IMR-90 (cell line): ENCODE measurements around the gene KCNJ4. TPM values are rescaled to one million over a fixed set of nuclear protein-coding genes. Genes with fewer than 3 reads are reported as not detected.
"Not testable (repeated sequence)": the region's sequence is repeated elsewhere in the genome, so short reads cannot be mapped to it uniquely, and the experiment has no call there.

Source experiments
- ATAC-seq: fragments of 200-7000 bp; cut with Tn5 transposase; 2 replicates; pipeline ENCODE4 v1.9.1; 2020; ENCODE audit warnings: low read depth, mild to moderate bottlenecking, moderate library complexity
- BruUV-seq: library from RNA; stranded (reverse); fragments of 400-500 nt; replicated peaks from 2 replicates; lab custom pipeline; 2021; lab: Mats Ljungman, UMichigan
- CTCF ChIA-PET: fragments of 300-600 bp; formaldehyde crosslinking; extraction: SDS; loops from one replicate; lab custom pipeline; 2021; ENCODE audit warnings: antibody characterized with exemption; lab: Yijun Ruan, JAX
- POLR2A ChIA-PET: fragments of 300-600 bp; sonication (Branson Sonifier 250); formaldehyde crosslinking; loops from one replicate; lab custom pipeline; 2022; ENCODE audit warnings: antibody characterized with exemption; ENCODE audit not compliant: unreplicated experiment; lab: Charles Lee
- DNase-seq: peaks from one replicate; pipeline ENCODE4 v3.0.0; 2013
- H2AFZ ChIP-seq: replicated peaks from 2 replicates; pipeline ENCODE3; 2013; ENCODE audit warnings: low read length, mild to moderate bottlenecking; ENCODE audit not compliant: poor library complexity
- H2AK5ac ChIP-seq: 2 replicates; pipeline ENCODE4 v1.6.1; 2013; ENCODE audit warnings: low read depth, low read length, inconsistent platforms
- H2AK9ac ChIP-seq: replicated peaks from 2 replicates; pipeline ENCODE3; 2013; ENCODE audit warnings: mild to moderate bottlenecking, low read depth, low read length, moderate library complexity; ENCODE audit not compliant: poor library complexity
- H2BK120ac ChIP-seq: 2 replicates; pipeline ENCODE4 v1.6.1; 2013; ENCODE audit warnings: low read depth, low read length, inconsistent platforms
- H2BK15ac ChIP-seq: 3 replicates; pipeline ENCODE4 v1.6.1; 2013; ENCODE audit warnings: low read depth, low read length, inconsistent platforms
- H2BK20ac ChIP-seq: 2 replicates; pipeline ENCODE4 v1.6.1; 2013; ENCODE audit warnings: low read depth, mild to moderate bottlenecking, inconsistent platforms, low read length, moderate library complexity
- H2BK5ac ChIP-seq: 2 replicates; pipeline ENCODE4 v1.6.1; 2013; ENCODE audit warnings: mild to moderate bottlenecking, low read depth, low read length, inconsistent platforms; ENCODE audit not compliant: poor library complexity, severe bottlenecking
- H3K14ac ChIP-seq: replicated peaks from 2 replicates; pipeline ENCODE4 v1.6.1; 2013; ENCODE audit warnings: low read depth, low read length, inconsistent platforms
- H3K18ac ChIP-seq: 2 replicates; pipeline ENCODE4 v1.6.1; 2013; ENCODE audit warnings: low read depth, low read length, control low read depth
- H3K23ac ChIP-seq: 2 replicates; pipeline ENCODE4 v1.6.1; 2013; ENCODE audit warnings: low read depth, low read length, inconsistent platforms
- H3K27ac ChIP-seq: 2 replicates; pipeline ENCODE4 v1.5.1; 2013; ENCODE audit warnings: mild to moderate bottlenecking, control low read depth, low read length; ENCODE audit not compliant: insufficient read depth
- H3K27me3 ChIP-seq: 2 replicates; pipeline ENCODE4 v1.6.1; 2013; ENCODE audit warnings: low read length; ENCODE audit not compliant: control insufficient read depth, insufficient read depth
- H3K36me3 ChIP-seq: 2 replicates; pipeline ENCODE4 v1.6.1; 2013; ENCODE audit warnings: low read length, mixed read lengths; ENCODE audit not compliant: control insufficient read depth, insufficient read depth
- H3K4ac ChIP-seq: 2 replicates; pipeline ENCODE4 v1.6.1; 2013; ENCODE audit warnings: low read depth, low read length, inconsistent platforms
- H3K4me1 ChIP-seq: 2 replicates; pipeline ENCODE4 v1.6.1; 2013; ENCODE audit warnings: low read length, mixed read lengths; ENCODE audit not compliant: control insufficient read depth, insufficient read depth
- H3K4me2 ChIP-seq: 2 replicates; pipeline ENCODE4 v1.6.1; 2013; ENCODE audit warnings: low read depth, mild to moderate bottlenecking, control low read depth, low read length, moderate library complexity
- H3K4me3 ChIP-seq: 2 replicates; pipeline ENCODE4 v1.5.1; 2013; ENCODE audit warnings: low read depth, mild to moderate bottlenecking, control low read depth, low read length, moderate library complexity; ENCODE audit not compliant: insufficient read depth
- H3K56ac ChIP-seq: 2 replicates; pipeline ENCODE4 v1.6.1; 2013; ENCODE audit warnings: low read length, inconsistent platforms; ENCODE audit not compliant: insufficient read depth; ENCODE audit errors: extremely low read depth
- H3K79me1 ChIP-seq, 2 experiments: 2 replicates each; pipeline ENCODE4 v1.6.1; 2013; ENCODE audit warnings: low read length in 2 of 2, inconsistent platforms in 1 of 2, low read depth in 1 of 2
- H3K9ac ChIP-seq: 2 replicates; pipeline ENCODE4 v1.6.1; 2013; ENCODE audit warnings: low read depth, low read length, control low read depth
- H3K9me1 ChIP-seq: 2 replicates; pipeline ENCODE4 v1.6.1; 2013; ENCODE audit warnings: low read length, inconsistent platforms; ENCODE audit not compliant: insufficient read depth
- H3K9me3 ChIP-seq: 2 replicates; pipeline ENCODE4 v1.6.1; 2013; ENCODE audit warnings: low read length; ENCODE audit not compliant: control insufficient read depth, insufficient read depth
- H4K20me1 ChIP-seq: 2 replicates; pipeline ENCODE4 v1.6.1; 2013; ENCODE audit warnings: low read length, inconsistent platforms; ENCODE audit not compliant: insufficient read depth
- H4K5ac ChIP-seq: 2 replicates; pipeline ENCODE4 v1.6.1; 2013; ENCODE audit warnings: mild to moderate bottlenecking, low read depth, low read length, control low read depth
- H4K8ac ChIP-seq, 2 experiments: 2 replicates each; pipeline ENCODE4 v1.6.1; 2013; ENCODE audit warnings: low read depth in 2 of 2, low read length in 2 of 2, control low read depth in 1 of 2, inconsistent platforms in 1 of 2
- H4K91ac ChIP-seq: 2 replicates; pipeline ENCODE4 v1.6.1; 2013; ENCODE audit warnings: low read depth, low read length, inconsistent platforms; ENCODE audit not compliant: insufficient read depth
- WGBS, 2 experiments: methylation state at CpG; one replicate each; pipeline versions ENCODE4 v1.1.5 to v1.1.7; 2013; ENCODE audit warnings: missing lambda C conversion rate in 2 of 2; ENCODE audit not compliant: insufficient read length in 1 of 2; ENCODE audit errors: extremely low coverage in 2 of 2; 5-methylcytosine and 5-hydroxymethylcytosine counted together
- dilution Hi-C: fragments of 300-500 bp; cut with HindIII; formaldehyde crosslinking; loops from one replicate; pipeline ENCODE4 v1.14.3; 2018; ENCODE audit warnings: low sequenced_read_pairs; ENCODE audit not compliant: unreplicated experiment
- in situ Hi-C: fragments of 300-500 bp; cut with MboI; formaldehyde crosslinking; loops from 3 replicates; pipeline ENCODE4 v1.14.3; 2019; ENCODE audit warnings: low sequenced_read_pairs, inconsistent platforms, mixed read lengths
- intact Hi-C: fragments of 100-400 bp; cut with micrococcal nuclease; formaldehyde crosslinking; loops from 2 replicates; pipeline ENCODE4 v1.10.0; 2022
- polyA plus RNA-seq, 3 experiments: library from polyadenylated mRNA; depleted of rRNA; stranded (reverse); fragments of >200 nt; gene quantifications; 2 replicates each; pipeline ENCODE4 v1.2.3, GENCODE V29; 2012; ENCODE audit warnings: low replicate concordance in 1 of 3
- total RNA-seq: library from RNA; depleted of rRNA; stranded (reverse); fragments of >200 nt; gene quantifications from 2 replicates; pipeline ENCODE4 v1.2.3, GENCODE V29; 2012

The KCNJ4 gene
- total and polyA plus RNA-seq, 2 of the 4 experiments (the other 2 are of a cell fraction): not detected

GRCh38 chr22:38400256-38400655 is 54.7 kb downstream of the KCNJ4 start:
- H4K8ac ChIP-seq, DNase-seq, H2BK120ac ChIP-seq, BruUV-seq, H3K27ac ChIP-seq, H3K9ac ChIP-seq, in situ Hi-C loops, H3K23ac ChIP-seq, dilution Hi-C loops, H3K36me3 ChIP-seq, H2BK20ac ChIP-seq, H3K56ac ChIP-seq, H3K4me2 ChIP-seq, H2BK5ac ChIP-seq, H3K18ac ChIP-seq, H3K9me1 ChIP-seq, H2AK9ac ChIP-seq, H4K91ac ChIP-seq, intact Hi-C loops, H3K9me3 ChIP-seq, H2BK15ac ChIP-seq, H3K4ac ChIP-seq, H2AK5ac ChIP-seq, H3K4me1 ChIP-seq, H3K14ac ChIP-seq, POLR2A ChIA-PET, CTCF ChIA-PET, H4K20me1 ChIP-seq, H3K4me3 ChIP-seq, H2AFZ ChIP-seq, ATAC-seq, H4K5ac ChIP-seq: not testable (repeated sequence)
- Histone ChIP-seq H3K79me1 (peaks cover 0 to 17% of the 10 kb centered on the region in 2 experiments; a peak in 2 of 4 replicates), H3K27me3 (peaks cover 26% of the 10 kb centered on the region)
- no CpG with 5 or more reads among the region's 2 CpGs for WGBS, 2 experiments
